GM23248 (cell line): ENCODE data around the gene KRTAP4-3.

Experiments used
- EZH2 ChIP-seq: fragments of 200-600 bp; sonication (generic); IDR thresholded peaks from 2 replicates; pipeline ENCODE4 v1.6.1; 2018; ENCODE audit warnings: antibody characterized with exemption, mild to moderate bottlenecking; ENCODE audit not compliant: insufficient read depth, poor library complexity, severe bottlenecking
- EZH2phosphoT487 ChIP-seq: fragments of 200-600 bp; sonication (generic); IDR thresholded peaks from 2 replicates; pipeline ENCODE4 v1.6.1; 2018; ENCODE audit warnings: antibody characterized with exemption, moderate library complexity, mild to moderate bottlenecking, low read depth; ENCODE audit not compliant: insufficient read depth

DNA sequence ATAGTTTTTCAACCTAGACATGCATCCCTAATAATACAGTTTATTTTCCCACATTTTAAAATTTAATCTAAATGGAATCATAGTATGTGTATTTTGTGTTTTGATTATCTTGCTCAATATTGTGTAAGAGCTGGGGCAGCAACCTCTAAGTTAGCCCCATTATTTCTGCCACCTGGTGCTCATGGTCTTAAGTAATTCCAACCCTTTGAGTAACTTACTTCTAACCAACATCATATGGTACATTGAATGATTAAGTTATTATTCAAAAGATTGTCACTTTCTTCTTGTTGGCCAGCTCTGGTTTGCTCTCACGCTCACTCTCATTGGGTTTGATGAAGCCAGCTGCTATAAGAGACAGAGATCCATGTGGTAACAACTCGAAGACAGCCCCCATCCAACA, 3.9 kb upstream of the KRTAP4-3 start:
- TF ChIP-seq EZH2 (no peak), EZH2phosphoT487 (no peak)
